Lower leg skin (tissue), 3 donors: Measurements from ENCODE around the gene STAG1.

ENCODE experiments used
- POLR2A ChIP-seq, 2 donors: fragments of 450-650 bp; IDR thresholded peaks; one replicate each; pipeline ENCODE4 v1.6.1; 2016 to 2017; ENCODE audit warnings: antibody characterized with exemption in 2 of 2, mild to moderate bottlenecking in 1 of 2, moderate library complexity in 1 of 2
- TF ChIP-seq, protein P1 (sequence below), 3 donors: fragments of 450-650 bp; IDR thresholded peaks; one replicate each; pipeline ENCODE4 v1.5.1; 2016; ENCODE audit warnings: antibody characterized with exemption in 3 of 3, mild to moderate bottlenecking in 3 of 3, moderate library complexity in 2 of 3

DNA sequence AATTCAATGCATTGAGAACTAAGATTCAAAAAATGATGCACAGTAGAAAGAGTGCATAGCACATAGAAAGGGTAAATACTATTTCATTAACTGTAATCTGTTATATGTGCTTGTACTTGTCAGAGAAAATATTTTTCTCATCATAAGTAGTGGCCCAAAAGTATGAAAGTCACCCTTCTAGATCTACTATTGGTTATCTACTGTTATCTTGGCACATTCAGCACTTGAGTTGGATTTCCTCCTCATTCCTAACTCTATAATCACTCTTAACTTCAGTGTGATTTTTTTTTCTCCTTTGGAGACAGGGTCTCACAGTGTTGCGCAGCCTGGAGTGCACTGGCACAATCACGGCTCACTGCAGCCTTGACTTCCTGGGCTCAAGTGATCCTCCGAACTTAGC is 307.6 kb downstream of the STAG1 start:
- TF ChIP-seq, protein P1, sequence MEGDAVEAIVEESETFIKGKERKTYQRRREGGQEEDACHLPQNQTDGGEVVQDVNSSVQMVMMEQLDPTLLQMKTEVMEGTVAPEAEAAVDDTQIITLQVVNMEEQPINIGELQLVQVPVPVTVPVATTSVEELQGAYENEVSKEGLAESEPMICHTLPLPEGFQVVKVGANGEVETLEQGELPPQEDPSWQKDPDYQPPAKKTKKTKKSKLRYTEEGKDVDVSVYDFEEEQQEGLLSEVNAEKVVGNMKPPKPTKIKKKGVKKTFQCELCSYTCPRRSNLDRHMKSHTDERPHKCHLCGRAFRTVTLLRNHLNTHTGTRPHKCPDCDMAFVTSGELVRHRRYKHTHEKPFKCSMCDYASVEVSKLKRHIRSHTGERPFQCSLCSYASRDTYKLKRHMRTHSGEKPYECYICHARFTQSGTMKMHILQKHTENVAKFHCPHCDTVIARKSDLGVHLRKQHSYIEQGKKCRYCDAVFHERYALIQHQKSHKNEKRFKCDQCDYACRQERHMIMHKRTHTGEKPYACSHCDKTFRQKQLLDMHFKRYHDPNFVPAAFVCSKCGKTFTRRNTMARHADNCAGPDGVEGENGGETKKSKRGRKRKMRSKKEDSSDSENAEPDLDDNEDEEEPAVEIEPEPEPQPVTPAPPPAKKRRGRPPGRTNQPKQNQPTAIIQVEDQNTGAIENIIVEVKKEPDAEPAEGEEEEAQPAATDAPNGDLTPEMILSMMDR (IDR thresholded peaks at IDR 0.05) = no peak
- TF ChIP-seq POLR2A (IDR thresholded peaks at IDR 0.05) = no peak
